G401.6 (cell line): ENCODE results near the gene SF3A2.

ENCODE experiments used
- FAIRE-seq: peaks from 2 replicates; lab custom pipeline; 2012; peaks lifted over from hg19 to GRCh38; lab: Jason Lieb, UNC

The SF3A2 gene

GRCh38 chr19:2240881-2241760, 4.5 kb downstream of the SF3A2 start:
- no peak for FAIRE-seq

GRCh38 chr19:2242092-2242537, 5.5 kb downstream of the SF3A2 start:
- no peak for FAIRE-seq

- no peak for FAIRE-seq
Observed at GRCh38 chr19:2242816-2243215, 6.2 kb downstream of the SF3A2 start.

- FAIRE-seq, result no peak
Observed at GRCh38 chr19:2243274-2244124, 6.9 kb downstream of the SF3A2 start.

DNA sequence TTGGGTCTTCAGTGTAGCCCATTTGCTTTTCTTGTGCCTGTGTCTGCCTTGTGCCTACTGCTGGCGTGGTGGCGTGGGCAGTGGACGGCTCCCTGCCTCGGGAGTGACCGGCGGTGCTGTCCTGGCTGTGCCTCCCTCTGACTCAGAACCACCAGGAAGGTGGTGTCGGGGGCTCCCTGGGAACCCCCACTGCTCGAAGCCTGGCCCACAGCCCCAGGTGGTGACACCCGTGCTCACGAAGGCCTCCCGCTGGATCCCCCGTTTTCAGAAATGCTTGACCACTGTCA, 7.4 kb downstream of the SF3A2 start:
- no peak for FAIRE-seq

GRCh38 chr19:2244486-2244885, 7.9 kb downstream of the SF3A2 start:
- no peak for FAIRE-seq

DNA sequence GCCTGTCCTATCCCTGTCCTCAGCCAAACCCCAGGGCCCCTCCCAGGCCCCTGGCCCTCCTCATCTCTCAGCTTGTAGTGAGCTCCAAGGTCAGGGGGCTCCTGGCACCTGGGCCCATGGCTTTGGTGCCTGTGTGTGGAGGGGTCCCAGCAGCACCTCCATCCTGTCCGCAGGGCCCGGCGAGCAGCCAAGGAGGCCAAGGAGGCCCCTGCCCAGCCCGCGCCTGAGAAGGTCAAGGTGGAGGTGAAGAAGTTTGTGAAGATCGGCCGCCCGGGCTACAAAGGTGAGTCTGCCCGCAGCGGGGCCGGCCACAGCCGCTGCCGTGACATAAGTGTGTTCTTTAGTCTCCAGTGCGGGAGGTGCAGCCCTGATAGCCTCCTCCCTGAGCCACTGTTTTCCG, 8.6 kb downstream of the SF3A2 start:
- no peak for FAIRE-seq

GRCh38 chr19:2246014-2246620, 9.5 kb downstream of the SF3A2 start:
- FAIRE-seq, result no peak

DNA sequence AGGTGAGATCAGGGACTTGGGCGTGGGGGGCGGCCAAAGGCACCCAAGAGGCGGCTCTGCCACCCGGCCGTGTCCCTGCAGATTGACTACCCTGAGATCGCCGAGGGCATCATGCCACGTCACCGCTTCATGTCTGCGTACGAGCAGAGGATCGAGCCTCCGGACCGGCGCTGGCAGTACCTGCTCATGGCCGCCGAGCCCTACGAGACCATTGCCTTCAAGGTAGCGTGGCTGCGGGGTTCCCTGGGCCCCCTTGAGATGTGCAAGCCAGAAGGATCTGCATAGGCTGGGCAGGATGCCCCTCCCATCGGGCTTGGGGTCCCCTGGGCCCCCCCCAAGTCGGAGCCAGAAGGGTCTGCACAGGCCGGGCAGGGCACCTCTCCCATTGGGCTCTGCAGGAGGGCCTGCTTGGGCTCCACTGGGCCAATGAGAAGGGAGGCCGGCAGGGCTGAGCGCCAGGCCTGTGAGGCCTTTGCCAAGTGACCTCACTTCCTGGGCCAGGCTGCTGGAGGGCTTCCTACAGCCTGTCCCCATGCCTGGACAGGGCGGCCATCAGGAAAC, 10.3 kb downstream of the SF3A2 start:
- FAIRE-seq, result no peak

DNA sequence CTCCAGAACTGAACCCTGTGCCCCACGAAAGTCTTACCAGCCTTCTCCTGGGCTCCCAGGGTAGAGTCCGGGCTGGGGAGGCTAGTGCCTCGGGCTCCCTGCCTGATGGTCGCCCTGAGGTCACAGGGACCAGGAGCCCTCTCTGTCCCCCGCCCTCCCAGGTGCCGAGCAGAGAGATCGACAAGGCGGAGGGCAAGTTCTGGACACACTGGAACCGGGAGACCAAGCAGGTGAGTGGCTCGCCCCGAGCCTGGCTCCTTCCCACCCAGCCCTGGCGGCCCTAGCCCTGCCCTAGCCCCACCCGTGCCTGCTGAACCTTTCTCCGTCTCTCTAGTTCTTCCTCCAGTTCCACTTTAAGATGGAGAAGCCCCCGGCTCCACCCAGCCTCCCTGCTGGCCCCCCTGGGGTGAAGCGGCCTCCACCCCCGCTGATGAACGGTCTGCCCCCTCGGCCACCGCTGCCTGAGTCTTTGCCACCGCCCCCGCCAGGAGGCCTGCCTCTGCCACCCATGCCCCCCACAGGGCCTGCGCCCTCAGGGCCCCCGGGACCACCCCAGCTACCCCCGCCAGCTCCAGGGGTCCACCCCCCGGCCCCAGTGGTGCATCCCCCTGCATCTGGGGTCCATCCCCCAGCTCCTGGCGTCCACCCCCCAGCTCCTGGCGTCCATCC, 10.9 kb downstream of the SF3A2 start:
- no peak for FAIRE-seq

DNA sequence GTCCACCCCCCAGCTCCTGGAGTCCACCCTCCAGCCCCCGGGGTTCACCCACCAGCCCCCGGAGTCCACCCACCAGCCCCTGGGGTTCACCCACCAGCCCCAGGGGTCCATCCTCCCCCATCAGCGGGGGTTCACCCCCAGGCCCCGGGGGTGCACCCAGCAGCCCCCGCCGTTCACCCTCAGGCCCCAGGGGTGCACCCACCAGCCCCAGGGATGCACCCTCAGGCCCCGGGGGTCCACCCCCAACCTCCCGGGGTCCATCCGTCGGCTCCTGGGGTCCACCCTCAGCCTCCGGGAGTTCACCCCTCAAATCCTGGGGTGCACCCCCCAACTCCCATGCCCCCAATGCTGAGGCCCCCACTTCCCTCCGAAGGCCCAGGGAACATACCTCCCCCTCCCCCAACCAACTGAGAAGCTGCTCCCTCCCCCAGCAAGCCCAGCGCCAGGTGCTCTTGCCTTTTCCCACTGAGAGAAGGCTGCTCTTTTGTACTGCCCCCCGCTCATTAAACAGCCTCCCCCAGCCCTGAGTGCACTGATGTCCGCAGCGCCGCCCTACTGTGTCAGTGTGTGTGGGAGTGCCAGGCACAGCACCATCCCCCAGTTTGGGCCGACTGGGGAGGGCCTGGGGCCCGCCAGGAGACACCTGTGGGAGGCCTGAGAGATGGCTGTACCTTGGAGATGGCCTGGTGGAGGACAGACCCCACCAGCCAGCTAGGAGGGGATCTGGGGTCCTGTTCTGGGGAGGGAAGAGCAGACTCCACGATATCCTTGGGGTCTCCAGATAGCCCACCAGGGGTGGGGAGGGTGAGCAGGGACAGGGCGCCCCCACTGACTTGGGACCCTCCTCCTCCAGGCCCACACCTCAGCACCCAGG, 11.7 kb downstream of the SF3A2 start:
- no peak for FAIRE-seq

DNA sequence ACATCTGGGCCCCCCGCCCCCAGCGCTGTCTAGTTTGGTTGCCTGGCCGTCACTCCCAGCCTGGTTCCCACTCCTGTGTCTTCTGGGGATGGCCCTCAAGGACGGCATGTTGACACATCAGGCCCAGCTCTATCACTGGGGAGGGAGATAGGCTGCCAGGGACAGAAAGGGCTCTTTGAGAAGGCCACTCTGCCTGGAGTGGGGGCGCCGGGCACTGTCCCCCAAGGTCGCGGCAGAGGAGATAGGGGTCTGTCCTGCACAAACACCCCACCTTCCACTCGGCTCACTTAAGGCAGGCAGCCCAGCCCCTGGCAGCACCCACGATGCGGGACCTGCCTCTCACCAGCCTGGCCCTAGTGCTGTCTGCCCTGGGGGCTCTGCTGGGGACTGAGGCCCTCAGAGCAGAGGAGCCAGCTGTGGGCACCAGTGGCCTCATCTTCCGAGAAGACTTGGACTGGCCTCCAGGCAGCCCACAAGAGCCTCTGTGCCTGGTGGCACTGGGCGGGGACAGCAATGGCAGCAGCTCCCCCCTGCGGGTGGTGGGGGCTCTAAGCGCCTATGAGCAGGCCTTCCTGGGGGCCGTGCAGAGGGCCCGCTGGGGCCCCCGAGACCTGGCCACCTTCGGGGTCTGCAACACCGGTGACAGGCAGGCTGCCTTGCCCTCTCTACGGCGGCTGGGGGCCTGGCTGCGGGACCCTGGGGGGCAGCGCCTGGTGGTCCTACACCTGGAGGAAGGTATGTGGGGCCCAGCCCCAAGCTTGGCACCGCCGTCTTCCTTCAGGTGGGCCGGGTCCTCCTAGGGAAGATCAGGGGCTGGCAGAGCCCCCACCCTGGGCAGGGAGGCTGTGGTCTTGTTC, 12.6 kb downstream of the SF3A2 start, which contains the start of gene AMH:
TSS of gene AMH (plus strand) at position 314 of the 857 bp plus-strand sequence. CDS start at position 324, 10 bp downstream.
- no peak for FAIRE-seq

DNA sequence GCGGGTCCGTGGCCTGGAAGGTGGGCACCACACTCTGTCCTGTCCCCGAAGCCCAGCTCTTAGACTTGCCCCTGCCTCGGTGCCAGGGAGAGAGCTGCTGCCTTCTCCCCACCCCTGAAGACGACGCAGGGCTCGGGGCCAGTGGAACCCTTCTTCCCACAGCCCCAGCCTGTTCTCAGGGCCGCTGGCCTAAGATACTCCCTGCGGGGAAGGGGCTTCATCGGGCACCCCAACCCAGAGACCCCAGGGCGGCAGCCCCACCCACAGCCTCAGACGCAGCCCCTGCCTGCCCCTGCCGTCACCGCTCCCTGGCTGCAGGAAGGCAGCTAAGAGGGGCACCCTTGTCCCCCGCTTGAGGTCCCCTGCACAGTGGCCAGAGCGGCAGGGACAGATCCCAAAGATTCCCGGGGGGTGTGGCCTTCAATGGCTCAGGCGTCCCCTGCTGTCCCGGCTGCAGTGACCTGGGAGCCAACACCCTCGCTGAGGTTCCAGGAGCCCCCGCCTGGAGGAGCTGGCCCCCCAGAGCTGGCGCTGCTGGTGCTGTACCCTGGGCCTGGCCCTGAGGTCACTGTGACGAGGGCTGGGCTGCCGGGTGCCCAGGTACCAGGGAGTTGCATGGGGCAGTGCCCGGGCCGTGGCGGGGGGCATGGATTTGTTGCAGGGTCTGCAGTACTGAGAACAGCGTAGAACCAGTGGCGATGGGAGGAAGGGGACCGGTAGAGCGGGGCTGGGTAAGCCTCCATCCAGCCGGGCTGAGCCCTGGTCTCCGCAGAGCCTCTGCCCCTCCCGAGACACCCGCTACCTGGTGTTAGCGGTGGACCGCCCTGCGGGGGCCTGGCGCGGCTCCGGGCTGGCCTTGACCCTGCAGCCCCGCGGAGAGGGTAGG, 13.5 kb downstream of the SF3A2 start:
- no peak for FAIRE-seq

DNA sequence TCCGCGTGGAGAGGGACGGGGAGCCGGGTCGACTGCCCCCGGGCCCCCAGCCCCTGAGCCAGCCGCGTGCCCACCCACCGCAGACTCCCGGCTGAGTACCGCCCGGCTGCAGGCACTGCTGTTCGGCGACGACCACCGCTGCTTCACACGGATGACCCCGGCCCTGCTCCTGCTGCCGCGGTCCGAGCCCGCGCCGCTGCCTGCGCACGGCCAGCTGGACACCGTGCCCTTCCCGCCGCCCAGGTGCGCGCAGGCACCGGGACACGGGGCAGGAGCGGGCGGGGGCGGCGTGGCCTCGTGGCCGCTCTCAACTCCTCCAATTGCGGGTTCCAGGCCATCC, 14.1 kb downstream of the SF3A2 start:
- no peak for FAIRE-seq

DNA sequence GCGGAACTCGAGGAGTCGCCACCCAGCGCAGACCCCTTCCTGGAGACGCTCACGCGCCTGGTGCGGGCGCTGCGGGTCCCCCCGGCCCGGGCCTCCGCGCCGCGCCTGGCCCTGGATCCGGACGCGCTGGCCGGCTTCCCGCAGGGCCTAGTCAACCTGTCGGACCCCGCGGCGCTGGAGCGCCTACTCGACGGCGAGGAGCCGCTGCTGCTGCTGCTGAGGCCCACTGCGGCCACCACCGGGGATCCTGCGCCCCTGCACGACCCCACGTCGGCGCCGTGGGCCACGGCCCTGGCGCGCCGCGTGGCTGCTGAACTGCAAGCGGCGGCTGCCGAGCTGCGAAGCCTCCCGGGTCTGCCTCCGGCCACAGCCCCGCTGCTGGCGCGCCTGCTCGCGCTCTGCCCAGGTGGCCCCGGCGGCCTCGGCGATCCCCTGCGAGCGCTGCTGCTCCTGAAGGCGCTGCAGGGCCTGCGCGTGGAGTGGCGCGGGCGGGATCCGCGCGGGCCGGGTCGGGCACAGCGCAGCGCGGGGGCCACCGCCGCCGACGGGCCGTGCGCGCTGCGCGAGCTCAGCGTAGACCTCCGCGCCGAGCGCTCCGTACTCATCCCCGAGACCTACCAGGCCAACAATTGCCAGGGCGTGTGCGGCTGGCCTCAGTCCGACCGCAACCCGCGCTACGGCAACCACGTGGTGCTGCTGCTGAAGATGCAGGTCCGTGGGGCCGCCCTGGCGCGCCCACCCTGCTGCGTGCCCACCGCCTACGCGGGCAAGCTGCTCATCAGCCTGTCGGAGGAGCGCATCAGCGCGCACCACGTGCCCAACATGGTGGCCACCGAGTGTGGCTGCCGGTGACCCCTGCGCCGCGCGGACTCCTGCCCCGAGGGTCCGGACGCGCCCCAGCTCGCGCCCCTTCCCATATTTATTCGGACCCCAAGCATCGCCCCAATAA, 14.8 kb downstream of the SF3A2 start:
- no peak for FAIRE-seq

DNA sequence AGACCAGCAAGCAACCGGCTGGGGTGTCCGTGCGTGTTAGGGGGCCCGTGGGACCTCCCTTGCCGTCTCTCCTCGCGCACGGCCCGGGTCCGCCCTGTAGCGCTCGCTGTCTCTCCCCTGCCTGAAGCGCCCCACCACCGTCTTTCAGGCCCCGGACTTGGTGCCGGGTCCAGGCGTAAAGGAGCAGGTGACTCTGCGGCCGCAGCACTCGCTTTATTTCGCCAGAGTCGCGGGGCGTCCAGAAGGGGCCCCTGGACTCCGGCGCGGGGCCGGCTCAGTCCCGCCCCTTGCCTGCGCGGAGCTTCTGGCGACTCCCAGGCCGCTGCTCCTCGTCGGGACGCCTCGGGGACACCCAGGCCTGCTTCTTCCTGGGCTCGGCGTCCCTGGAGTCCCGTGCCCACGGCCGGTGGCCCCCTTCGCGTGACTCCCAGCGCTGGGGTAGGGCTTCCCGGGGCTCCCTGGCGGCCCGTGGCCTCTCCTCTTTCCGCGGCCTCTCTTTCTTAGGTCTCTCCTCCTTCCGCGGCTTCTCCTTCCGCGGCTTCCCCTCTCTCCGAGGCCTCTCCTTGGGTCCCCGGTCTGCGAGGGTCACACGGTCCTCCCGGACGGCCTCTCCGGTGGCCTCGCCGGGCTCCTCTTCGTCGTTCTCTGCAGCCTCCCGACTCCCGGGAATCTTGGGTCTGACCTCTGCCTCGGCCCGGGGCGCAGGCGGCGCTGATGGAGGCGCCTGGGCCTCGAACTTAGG, 15.6 kb downstream of the SF3A2 start:
- no peak for FAIRE-seq

GRCh38 chr19:2252797-2253105, 16.1 kb downstream of the SF3A2 start:
- FAIRE-seq, result no peak
